Omental fat pad (tissue), 4 donors: ENCODE data around the gene ZNF786. TPM values are rescaled to one million over a fixed set of nuclear protein-coding genes. Genes with fewer than 3 reads are reported as not detected.

Experiments
- ATAC-seq: fragments of 150-250 bp; one replicate; pipeline ENCODE4 v1.9.1; 2016; ENCODE audit warnings: mild to moderate bottlenecking, moderate library complexity; ENCODE audit not compliant: low FRiP score
- DNase-seq: peaks from one replicate; pipeline ENCODE4 v3.0.0-alpha.2; 2019; ENCODE audit warnings: low spot score
- CTCF ChIP-seq, 3 donors: fragments of 450-650 bp; IDR thresholded peaks; one replicate each; pipeline ENCODE4 v1.5.1; 2016 to 2017; ENCODE audit warnings: antibody characterized with exemption in 3 of 3, mild to moderate bottlenecking in 3 of 3, moderate library complexity in 2 of 3
- total RNA-seq, 4 donors: library from RNA; depleted of rRNA; stranded (reverse); fragments of >200 nt; gene quantifications; one replicate each; pipeline ENCODE4 v1.1.0, GENCODE V29; 2016

ZNF786 gene
- total RNA-seq, 4 donors from 2014 or later = 3.0 to 6.0 (median 3.9) TPM

- peak; percentile 78 for DNase-seq
- peak in 2 of 3 donors; percentile 94 to 99 for TF ChIP-seq CTCF (IDR thresholded peaks at IDR 0.05)
- peak; percentile 98 for ATAC-seq
These were observed 35.5 kb upstream of the ZNF786 start, which contains the start of gene ZNF425 for GRCh38 chr7:149125863-149126661. Gene ZNF425 (minus strand): TSS chr7:149126324. CDS start chr7:149126213, 111 bp downstream.

- TF ChIP-seq CTCF (IDR thresholded peaks at IDR 0.05) = no peak
- DNase-seq (no peak), ATAC-seq (no peak)
These were observed 34.8 kb upstream of the ZNF786 start for GRCh38 chr7:149125189-149125862.

- DNase-seq = no peak
- ATAC-seq = no peak
- no peak for TF ChIP-seq CTCF (IDR thresholded peaks at IDR 0.05)
These were observed 19.5 kb upstream of the ZNF786 start for GRCh38 chr7:149109969-149110368.

- ATAC-seq (no peak), DNase-seq (no peak)
- no peak for TF ChIP-seq CTCF (IDR thresholded peaks at IDR 0.05)
These were observed 14.2 kb upstream of the ZNF786 start for GRCh38 chr7:149104749-149105148.

- no peak for TF ChIP-seq CTCF (IDR thresholded peaks at IDR 0.05)
- ATAC-seq (no peak), DNase-seq (no peak)
These were observed 13.7 kb upstream of the ZNF786 start for GRCh38 chr7:149104214-149104613.

GRCh38 chr7:149103424-149103823 is 12.9 kb upstream of the ZNF786 start:
- no peak for TF ChIP-seq CTCF (IDR thresholded peaks at IDR 0.05)
- DNase-seq = no peak
- ATAC-seq = no peak
